Neutrophil (primary cell): ENCODE results near the gene VAMP8.

Source experiments
- H3K27ac ChIP-seq: fragments of 200-600 bp; sonication (generic); 2 replicates; pipeline ENCODE4 v1.5.1; 2016; ENCODE audit warnings: mild to moderate bottlenecking, moderate library complexity
- H3K27me3 ChIP-seq: fragments of 200-600 bp; sonication (generic); 2 replicates; pipeline ENCODE4 v1.6.0; 2016; ENCODE audit warnings: mild to moderate bottlenecking
- H3K36me3 ChIP-seq: fragments of 200-600 bp; sonication (generic); 2 replicates; pipeline ENCODE4 v1.5.1; 2017
- H3K4me1 ChIP-seq, 2 experiments: fragments of 200-600 bp in 1 of 2; sonication (generic) in 1 of 2; 1 replicate in 1 of 2; 2 replicates in 1 of 2; pipeline versions ENCODE4 v1.5.1 to v1.6.1; 2013 to 2016; ENCODE audit warnings: low read depth in 1 of 2, low read length in 1 of 2, mild to moderate bottlenecking in 1 of 2, moderate library complexity in 1 of 2; ENCODE audit not compliant: control insufficient read depth in 1 of 2, insufficient read depth in 1 of 2
- H3K4me3 ChIP-seq, 2 experiments: fragments of 200-600 bp in 1 of 2; sonication (generic) in 1 of 2; 1 replicate in 1 of 2; 2 replicates in 1 of 2; pipeline ENCODE4 v1.5.1; 2013 to 2016; ENCODE audit warnings: low read depth in 1 of 2, low read length in 1 of 2, mild to moderate bottlenecking in 1 of 2, moderate library complexity in 1 of 2
- H3K9me3 ChIP-seq: fragments of 200-600 bp; sonication (generic); 2 replicates; pipeline ENCODE4 v1.5.1; 2016
- TF ChIP-seq, protein P1 (sequence below): fragments of 200-600 bp; sonication (generic); IDR thresholded peaks from 2 replicates; pipeline ENCODE4 v1.5.1; 2016; ENCODE audit warnings: antibody characterized with exemption

VAMP8 gene

DNA sequence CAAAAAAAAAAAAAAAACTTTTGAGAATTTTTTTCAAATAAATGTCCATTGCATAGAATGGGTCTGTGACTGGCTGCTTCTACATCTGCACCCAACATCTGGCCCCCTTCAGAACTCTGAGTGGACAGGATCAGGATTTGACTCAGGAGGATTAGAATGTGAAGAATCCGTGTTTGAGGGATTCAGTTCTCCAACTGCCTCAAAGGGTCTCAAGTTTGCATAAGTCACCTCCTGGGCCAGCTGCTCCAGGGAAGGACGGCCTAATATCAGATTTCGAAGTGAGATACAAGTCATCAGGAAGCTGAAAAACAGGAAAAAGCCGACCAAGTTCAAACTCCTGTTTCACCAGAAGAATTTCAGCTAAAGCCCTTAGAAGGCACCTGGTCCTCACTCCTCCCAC is 27.6 kb upstream of the VAMP8 start:
- H3K4me1 ChIP-seq, result peaks cover 30% of the 10 kb centered on the region in 2 experiments
- peaks cover 52% of the 10 kb centered on the region for H3K36me3 ChIP-seq

DNA sequence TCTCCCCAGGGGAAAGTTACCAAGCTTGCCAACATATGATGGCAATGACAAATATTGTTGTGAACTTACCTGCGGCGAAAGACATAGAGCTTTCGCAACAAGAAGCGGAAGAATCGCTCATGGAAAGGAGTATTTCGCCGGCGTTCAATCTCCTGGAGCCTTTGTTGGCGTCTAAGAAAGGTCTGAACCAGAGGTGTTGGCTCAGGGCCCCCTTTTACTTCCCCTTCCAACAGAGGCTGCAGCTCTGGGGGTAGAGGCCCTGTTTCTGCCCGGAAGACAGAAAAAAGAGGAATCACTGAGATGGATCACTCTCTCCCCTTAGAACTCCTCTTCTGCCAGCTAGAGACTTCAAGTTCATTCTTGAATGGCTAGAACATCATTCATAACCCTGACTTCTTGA is 26.9 kb upstream of the VAMP8 start:
- H3K27ac ChIP-seq, result peak overlapping the region; percentile 79
- H3K36me3 ChIP-seq, result peaks cover 51% of the 10 kb centered on the region
- peak overlapping the region; percentile 28 to 42 for H3K4me3 ChIP-seq
- TF ChIP-seq, protein P1, sequence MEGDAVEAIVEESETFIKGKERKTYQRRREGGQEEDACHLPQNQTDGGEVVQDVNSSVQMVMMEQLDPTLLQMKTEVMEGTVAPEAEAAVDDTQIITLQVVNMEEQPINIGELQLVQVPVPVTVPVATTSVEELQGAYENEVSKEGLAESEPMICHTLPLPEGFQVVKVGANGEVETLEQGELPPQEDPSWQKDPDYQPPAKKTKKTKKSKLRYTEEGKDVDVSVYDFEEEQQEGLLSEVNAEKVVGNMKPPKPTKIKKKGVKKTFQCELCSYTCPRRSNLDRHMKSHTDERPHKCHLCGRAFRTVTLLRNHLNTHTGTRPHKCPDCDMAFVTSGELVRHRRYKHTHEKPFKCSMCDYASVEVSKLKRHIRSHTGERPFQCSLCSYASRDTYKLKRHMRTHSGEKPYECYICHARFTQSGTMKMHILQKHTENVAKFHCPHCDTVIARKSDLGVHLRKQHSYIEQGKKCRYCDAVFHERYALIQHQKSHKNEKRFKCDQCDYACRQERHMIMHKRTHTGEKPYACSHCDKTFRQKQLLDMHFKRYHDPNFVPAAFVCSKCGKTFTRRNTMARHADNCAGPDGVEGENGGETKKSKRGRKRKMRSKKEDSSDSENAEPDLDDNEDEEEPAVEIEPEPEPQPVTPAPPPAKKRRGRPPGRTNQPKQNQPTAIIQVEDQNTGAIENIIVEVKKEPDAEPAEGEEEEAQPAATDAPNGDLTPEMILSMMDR, result no peak
- no peaks in the 10 kb centered on the region for H3K27me3 ChIP-seq
- no peaks in the 10 kb centered on the region for H3K9me3 ChIP-seq
- H3K4me1 ChIP-seq, result peaks cover 30% of the 10 kb centered on the region in 2 experiments

More for the DNA sequence above, 27.6 kb upstream of the VAMP8 start:
- H3K27me3 ChIP-seq, result no peaks in the 10 kb centered on the region
- TF ChIP-seq, protein P1, result no peak
- H3K4me3 ChIP-seq, result peak overlapping the region; percentile 28 to 42
- H3K9me3 ChIP-seq, result no peaks in the 10 kb centered on the region
- peak overlapping the region; percentile 79 for H3K27ac ChIP-seq

DNA sequence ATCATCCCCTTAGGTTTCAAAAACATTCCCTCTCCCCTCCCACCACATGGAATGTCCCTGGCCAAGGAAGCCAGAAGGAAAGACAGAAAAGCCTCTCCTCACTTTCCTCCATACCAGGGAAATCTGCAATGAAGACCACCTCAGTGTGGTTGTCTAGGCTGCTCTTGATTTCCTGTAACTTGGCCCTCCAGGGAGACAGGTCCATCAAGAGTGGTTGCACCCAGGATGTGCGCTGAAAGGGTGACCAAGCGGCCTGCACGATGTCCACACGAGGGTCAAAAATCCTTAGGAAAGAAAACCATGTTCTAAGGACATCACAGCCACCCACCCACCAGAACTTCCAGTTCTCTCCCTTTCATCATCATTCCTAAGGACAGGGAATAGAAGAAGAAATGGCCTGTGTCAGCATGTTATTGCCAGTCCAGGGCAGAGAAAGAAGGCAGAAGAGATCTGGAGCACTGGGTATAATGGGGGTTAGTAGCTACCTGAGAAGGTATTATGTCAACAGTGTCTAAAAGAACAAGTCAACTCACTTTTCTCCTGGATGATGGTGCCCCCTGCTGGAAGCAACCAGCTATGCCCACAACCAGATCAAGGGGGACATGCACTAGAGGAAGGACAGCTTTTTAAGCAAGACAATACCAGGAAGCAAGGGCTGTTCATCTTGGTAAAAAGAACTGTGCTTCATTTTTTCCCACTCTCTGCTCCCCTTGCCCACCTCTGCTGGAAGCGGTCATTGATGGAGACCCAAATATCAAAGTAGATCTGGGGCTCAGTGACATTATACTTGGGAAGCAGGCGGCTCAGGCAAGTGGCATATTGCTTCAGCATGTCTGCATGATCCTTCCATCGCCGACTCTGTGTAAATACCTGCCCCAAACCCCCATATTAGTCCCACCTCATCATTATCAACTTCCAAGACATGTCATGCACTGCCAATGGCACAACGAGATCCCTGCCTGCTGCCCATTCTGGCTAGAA is 25.4 kb upstream of the VAMP8 start:
- Histone ChIP-seq H3K27me3 (no peaks in the 10 kb centered on the region), H3K4me3 (no peak overlapping the region), H3K9me3 (no peaks in the 10 kb centered on the region), H3K4me1 (peaks cover 30% of the 10 kb centered on the region in 2 experiments), H3K27ac (peak overlapping the region; percentile 79), H3K36me3 (peaks cover 36% of the 10 kb centered on the region)
- TF ChIP-seq, protein P1, result peak; percentile 95

DNA sequence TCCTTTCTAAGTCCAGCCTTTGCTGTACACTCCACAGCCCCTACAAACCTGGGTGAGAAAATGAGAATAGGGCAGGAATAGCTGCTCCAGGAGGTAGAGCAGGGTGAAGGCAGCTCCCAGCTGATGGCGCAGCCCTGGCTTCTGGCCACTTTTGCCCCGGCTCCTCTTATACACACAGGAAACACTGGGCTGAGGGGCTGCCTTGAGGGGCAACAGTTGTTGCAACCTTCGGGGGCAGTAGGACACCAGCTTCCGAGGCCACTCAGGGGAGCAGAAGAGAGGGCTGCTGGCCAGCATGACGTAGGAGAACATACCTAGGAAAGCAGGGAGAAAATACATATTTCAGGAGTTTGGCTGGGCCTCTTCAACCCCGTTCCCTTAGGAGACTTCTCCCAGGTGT is 24.2 kb upstream of the VAMP8 start:
- H3K36me3 ChIP-seq, result peaks cover 32% of the 10 kb centered on the region
- no peaks in the 10 kb centered on the region for H3K27me3 ChIP-seq
- TF ChIP-seq, protein P1, result no peak
- H3K27ac ChIP-seq, result no peak overlapping the region
- peaks cover 30% of the 10 kb centered on the region in 2 experiments for H3K4me1 ChIP-seq
- no peaks in the 10 kb centered on the region for H3K9me3 ChIP-seq
- H3K4me3 ChIP-seq, result no peak overlapping the region

DNA sequence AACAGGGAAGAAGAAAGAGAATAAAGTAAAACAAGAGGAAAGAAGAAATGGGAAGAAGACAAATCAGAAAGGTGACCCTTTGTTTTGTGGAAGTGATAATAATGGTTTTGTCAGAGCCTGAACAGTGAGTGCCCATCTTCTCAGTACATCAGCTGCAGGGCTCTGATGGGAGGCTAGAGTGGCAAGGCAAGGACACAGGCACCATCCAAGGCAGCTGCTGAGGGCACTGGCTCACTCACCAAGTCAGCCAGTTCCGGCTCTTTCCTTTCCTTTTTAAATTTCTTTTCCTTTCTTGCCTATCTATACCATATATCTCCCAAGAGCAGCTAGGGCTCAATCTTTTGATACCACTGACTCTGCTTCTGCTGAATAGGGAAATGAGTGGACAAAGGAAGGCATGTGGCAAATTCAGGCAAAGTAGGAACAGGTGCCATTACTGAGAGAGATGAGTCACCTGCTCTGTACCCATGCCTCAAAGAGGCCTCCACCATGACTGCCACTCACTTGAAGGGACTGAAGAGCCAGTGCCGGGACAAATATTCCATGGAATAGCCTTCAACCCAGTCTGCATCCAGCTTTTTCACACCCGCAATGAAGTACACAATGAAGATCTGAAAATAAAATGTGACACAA is 22.3 kb upstream of the VAMP8 start:
- Histone ChIP-seq H3K4me3 (no peak overlapping the region), H3K27ac (no peak overlapping the region), H3K36me3 (peaks cover 32% of the 10 kb centered on the region), H3K9me3 (no peaks in the 10 kb centered on the region), H3K4me1 (peaks cover 22 to 26% of the 10 kb centered on the region in 2 experiments), H3K27me3 (no peaks in the 10 kb centered on the region)
- TF ChIP-seq, protein P1, result no peak
